Nephron progenitor cell (in vitro differentiated cells): Measurements from ENCODE around the gene GPHA2.

Experiments used
- DNase-seq: peaks from one replicate; pipeline ENCODE4 v3.0.0; 2021
- H3K27ac Mint-ChIP-seq: 2 replicates; pipeline ENCODE4 v1.8.0; 2021; ENCODE audit warnings: mild to moderate bottlenecking, moderate library complexity, mixed read lengths
- H3K27me3 Mint-ChIP-seq: 2 replicates; pipeline ENCODE4 v1.8.0; 2021; ENCODE audit warnings: mild to moderate bottlenecking, low read depth, mixed read lengths; ENCODE audit not compliant: poor library complexity
- H3K36me3 Mint-ChIP-seq: 2 replicates; pipeline ENCODE4 v1.8.0; 2021; ENCODE audit warnings: low read depth, mixed read lengths
- H3K4me1 Mint-ChIP-seq: 2 replicates; pipeline ENCODE4 v1.8.0; 2021; ENCODE audit warnings: mixed read lengths
- H3K4me3 Mint-ChIP-seq: 2 replicates; pipeline ENCODE4 v1.8.0; 2021; ENCODE audit warnings: mild to moderate bottlenecking, moderate library complexity, mixed read lengths
- H3K9me3 Mint-ChIP-seq: 2 replicates; pipeline ENCODE4 v1.8.0; 2021; ENCODE audit warnings: mild to moderate bottlenecking, moderate library complexity, mixed read lengths
- CTCF ChIP-seq: fragments of 200-600 bp; sonication (generic); IDR thresholded peaks from 2 replicates; pipeline ENCODE4 v1.5.0; 2021; ENCODE audit warnings: antibody characterized with exemption

GPHA2 gene

GRCh38 chr11:64951529-64951928, 15.8 kb upstream of the GPHA2 start:
- H3K27me3 Mint-ChIP-seq = peaks cover 35% of the 10 kb centered on the region
- DNase-seq = no peak
- H3K27ac Mint-ChIP-seq = no peak overlapping the region
- no peaks in the 10 kb centered on the region for H3K36me3 Mint-ChIP-seq
- H3K4me3 Mint-ChIP-seq = no peak overlapping the region
- TF ChIP-seq CTCF = no peak
- no peaks in the 10 kb centered on the region for H3K4me1 Mint-ChIP-seq
- no peaks in the 10 kb centered on the region for H3K9me3 Mint-ChIP-seq

GRCh38 chr11:64947208-64947814, 11.6 kb upstream of the GPHA2 start:
- Mint-ChIP-seq H3K27me3 (peaks cover 28% of the 10 kb centered on the region), H3K27ac (no peak overlapping the region), H3K36me3 (no peaks in the 10 kb centered on the region), H3K9me3 (no peaks in the 10 kb centered on the region), H3K4me3 (no peak overlapping the region), H3K4me1 (no peaks in the 10 kb centered on the region)
- TF ChIP-seq CTCF = no peak
- no peak for DNase-seq

- peaks cover 33% of the 10 kb centered on the region for H3K27me3 Mint-ChIP-seq
- no peaks in the 10 kb centered on the region for H3K9me3 Mint-ChIP-seq
- no peak overlapping the region for H3K27ac Mint-ChIP-seq
- TF ChIP-seq CTCF = no peak
- peaks cover 58% of the 10 kb centered on the region for H3K4me1 Mint-ChIP-seq
- no peak overlapping the region for H3K4me3 Mint-ChIP-seq
- DNase-seq = no peak
- no peaks in the 10 kb centered on the region for H3K36me3 Mint-ChIP-seq
These were observed 846 bp upstream of the GPHA2 start for GRCh38 chr11:64936539-64936938.

- peaks cover 24% of the 10 kb centered on the region for H3K27me3 Mint-ChIP-seq
- peak overlapping the region; percentile 82 for H3K27ac Mint-ChIP-seq
- H3K9me3 Mint-ChIP-seq = no peaks in the 10 kb centered on the region
- H3K4me3 Mint-ChIP-seq = peak overlapping the region; percentile 32
- peak; percentile 43 for DNase-seq
- H3K4me1 Mint-ChIP-seq = peaks cover 58% of the 10 kb centered on the region
- TF ChIP-seq CTCF = no peak
- peaks cover 11% of the 10 kb centered on the region for H3K36me3 Mint-ChIP-seq
These were observed 873 bp downstream of the GPHA2 start for GRCh38 chr11:64934682-64935358.

GRCh38 chr11:64933935-64934681, 1.6 kb downstream of the GPHA2 start:
- no peak for TF ChIP-seq CTCF
- Mint-ChIP-seq H3K36me3 (peaks cover 11% of the 10 kb centered on the region), H3K4me3 (peak overlapping the region; percentile 32), H3K27me3 (peaks cover 19% of the 10 kb centered on the region), H3K27ac (peak overlapping the region; percentile 82), H3K9me3 (no peaks in the 10 kb centered on the region), H3K4me1 (peaks cover 58% of the 10 kb centered on the region)
- DNase-seq = no peak
